Measurements from ENCODE around the gene PAK5.

DNA sequence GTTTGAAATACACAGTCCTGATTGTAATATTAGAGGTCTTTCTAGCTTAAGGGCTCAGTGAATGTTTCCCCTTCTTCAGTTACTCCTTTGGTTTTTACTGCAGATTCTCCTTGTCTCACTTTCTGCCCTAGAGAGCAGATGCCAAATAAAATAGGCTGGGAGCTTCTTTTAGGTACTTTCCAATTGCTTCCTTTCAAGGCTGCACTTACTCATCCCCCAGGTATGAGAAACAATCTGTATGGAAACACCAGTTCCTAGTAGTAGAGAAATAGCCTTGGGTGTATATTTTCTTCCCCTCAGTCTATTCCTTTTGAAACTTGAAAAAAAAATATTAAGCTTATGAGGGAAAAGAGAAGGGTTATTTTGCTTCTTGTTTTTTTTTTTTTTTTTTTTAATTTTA is 139.7 kb downstream of the PAK5 start:
- TF ChIP-seq POLR2AphosphoS5 (IDR thresholded peaks at IDR 0.05; ENCODE audit: low read depth, low read length), result no peak
- no peak for TF ChIP-seq POLR2A (IDR thresholded peaks at IDR 0.05; ENCODE audit: low read depth, low read length)
